Measurements from ENCODE around the gene ETV6. TPM values are rescaled to one million over a fixed set of nuclear protein-coding genes. Genes with fewer than 3 reads are reported as not detected.

Gene ETV6
- total RNA-seq, 2 experiments from 2014 or later, result 53.7 to 54.9 TPM

GRCh38 chr12:11767798-11768197 is 118.3 kb downstream of the ETV6 start:
- no peak overlapping the region for H3K4me3 Mint-ChIP-seq

GRCh38 chr12:11768233-11768965 is 118.9 kb downstream of the ETV6 start:
- ChIA-PET POLR2A (no interaction called here), CTCF (interaction anchor here (0.7 to 1.3 kb wide), 2 partner anchors 264 to 271 kb away, joined by 3 read pairs; no protein-coding TSS in a partner anchor)
- peaks cover 56% of the 10 kb centered on the region for H3K36me3 Mint-ChIP-seq (ENCODE audit: low read depth)
- H3K27ac Mint-ChIP-seq, result no peak overlapping the region
- DNase-seq, result no peak
- H3K4me1 Mint-ChIP-seq, result peaks cover 85% of the 10 kb centered on the region
- H3K4me3 Mint-ChIP-seq, result no peak overlapping the region
- H3K27me3 Mint-ChIP-seq, result no peaks in the 10 kb centered on the region
- H3K9me3 Mint-ChIP-seq, result no peaks in the 10 kb centered on the region

More at GRCh38 chr12:11767798-11768197, 118.3 kb downstream of the ETV6 start:
- H3K9me3 Mint-ChIP-seq, result no peaks in the 10 kb centered on the region
- no peak overlapping the region for H3K27ac Mint-ChIP-seq
- H3K27me3 Mint-ChIP-seq, result no peaks in the 10 kb centered on the region
- DNase-seq, result no peak
- H3K4me1 Mint-ChIP-seq, result peaks cover 90% of the 10 kb centered on the region
- peaks cover 60% of the 10 kb centered on the region for H3K36me3 Mint-ChIP-seq (ENCODE audit: low read depth)
- ChIA-PET CTCF (interaction anchor here (0.7 kb wide), 1 partner anchor 271 kb away, joined by 3 read pairs; no protein-coding TSS in a partner anchor), POLR2A (no interaction called here)

GRCh38 chr12:11769723-11770514 is 120.4 kb downstream of the ETV6 start:
- peaks cover 91% of the 10 kb centered on the region for H3K4me1 Mint-ChIP-seq
- POLR2A ChIA-PET, result no interaction called here

GRCh38 chr12:11771356-11771755 is 121.9 kb downstream of the ETV6 start:
- Mint-ChIP-seq H3K4me1 (peaks cover 83% of the 10 kb centered on the region), H3K36me3 (ENCODE audit: low read depth) (peaks cover 58% of the 10 kb centered on the region), H3K27me3 (no peaks in the 10 kb centered on the region), H3K27ac (peak overlapping the region; percentile 63), H3K9me3 (no peaks in the 10 kb centered on the region), H3K4me3 (no peak overlapping the region)
- CTCF ChIA-PET, result interaction anchor here (1.0 kb wide), 1 partner anchor 40 kb away, joined by 3 read pairs; no protein-coding TSS in a partner anchor
- POLR2A ChIA-PET, result interaction anchor here (1.0 kb wide), 1 partner anchor 9 kb away, joined by 3 read pairs; no protein-coding TSS in a partner anchor
- DNase-seq, result no peak

More at GRCh38 chr12:11769723-11770514, 120.4 kb downstream of the ETV6 start:
- H3K9me3 Mint-ChIP-seq, result no peaks in the 10 kb centered on the region
- DNase-seq, result no peak
- no peak overlapping the region for H3K4me3 Mint-ChIP-seq
- peak overlapping the region; percentile 36 for H3K27ac Mint-ChIP-seq
- peaks cover 60% of the 10 kb centered on the region for H3K36me3 Mint-ChIP-seq (ENCODE audit: low read depth)
- H3K27me3 Mint-ChIP-seq, result no peaks in the 10 kb centered on the region
- CTCF ChIA-PET, result interaction anchor here (1.2 to 1.3 kb wide), 2 partner anchors 122 to 263 kb away, joined by 3 to 4 read pairs; no protein-coding TSS in a partner anchor

- H3K4me1 Mint-ChIP-seq, result peaks cover 80% of the 10 kb centered on the region
- POLR2A ChIA-PET, result interaction anchor here (1.0 kb wide), 1 partner anchor 8 kb away, joined by 3 read pairs; no protein-coding TSS in a partner anchor
Measured at GRCh38 chr12:11771895-11772502, 122.5 kb downstream of the ETV6 start.

GRCh38 chr12:11773889-11774677 is 124.6 kb downstream of the ETV6 start:
- peaks cover 79% of the 10 kb centered on the region for H3K4me1 Mint-ChIP-seq
- no peaks in the 10 kb centered on the region for H3K9me3 Mint-ChIP-seq
- H3K27ac Mint-ChIP-seq, result no peak overlapping the region
- no peak for DNase-seq
- ChIA-PET POLR2A (interaction anchor here (0.6 to 1.2 kb wide), 2 partner anchors 8 to 51 kb away, joined by 3 to 5 read pairs; no protein-coding TSS in a partner anchor), CTCF (interaction anchor here (1.0 kb wide), 1 partner anchor 11 kb away, joined by 3 read pairs; no protein-coding TSS in a partner anchor)
- no peaks in the 10 kb centered on the region for H3K27me3 Mint-ChIP-seq
- peaks cover 53% of the 10 kb centered on the region for H3K36me3 Mint-ChIP-seq (ENCODE audit: low read depth)
- no peak overlapping the region for H3K4me3 Mint-ChIP-seq

More at GRCh38 chr12:11771895-11772502, 122.5 kb downstream of the ETV6 start:
- peak overlapping the region; percentile 14 for H3K27ac Mint-ChIP-seq
- no peaks in the 10 kb centered on the region for H3K27me3 Mint-ChIP-seq
- H3K9me3 Mint-ChIP-seq, result no peaks in the 10 kb centered on the region
- CTCF ChIA-PET, result interaction anchor here (1.0 kb wide), 1 partner anchor 41 kb away, joined by 3 read pairs; no protein-coding TSS in a partner anchor
- H3K4me3 Mint-ChIP-seq, result no peak overlapping the region
- no peak for DNase-seq
- peaks cover 56% of the 10 kb centered on the region for H3K36me3 Mint-ChIP-seq (ENCODE audit: low read depth)

- no peak overlapping the region for H3K4me3 Mint-ChIP-seq
- POLR2A ChIA-PET, result interaction anchor here (1.2 kb wide), 1 partner anchor 8 kb away, joined by 5 read pairs; no protein-coding TSS in a partner anchor
- no peaks in the 10 kb centered on the region for H3K9me3 Mint-ChIP-seq
- peaks cover 49% of the 10 kb centered on the region for H3K36me3 Mint-ChIP-seq (ENCODE audit: low read depth)
- no peak overlapping the region for H3K27ac Mint-ChIP-seq
- H3K27me3 Mint-ChIP-seq, result no peaks in the 10 kb centered on the region
- DNase-seq, result no peak
- H3K4me1 Mint-ChIP-seq, result peaks cover 79% of the 10 kb centered on the region
- CTCF ChIA-PET, result no interaction called here
Measured at GRCh38 chr12:11774821-11775220, 125.3 kb downstream of the ETV6 start.

GRCh38 chr12:11776316-11776715 is 126.8 kb downstream of the ETV6 start:
- no peaks in the 10 kb centered on the region for H3K9me3 Mint-ChIP-seq
- H3K36me3 Mint-ChIP-seq (ENCODE audit: low read depth), result peaks cover 42% of the 10 kb centered on the region
- no peak for DNase-seq
- no peak overlapping the region for H3K4me3 Mint-ChIP-seq
- CTCF ChIA-PET, result interaction anchor here (0.7 kb wide), 1 partner anchor 13 kb away, joined by 3 read pairs; no protein-coding TSS in a partner anchor
- no peak overlapping the region for H3K27ac Mint-ChIP-seq
- POLR2A ChIA-PET, result no interaction called here
- H3K27me3 Mint-ChIP-seq, result no peaks in the 10 kb centered on the region
- peaks cover 79% of the 10 kb centered on the region for H3K4me1 Mint-ChIP-seq

GRCh38 chr12:11777451-11777850 is 128.0 kb downstream of the ETV6 start:
- peaks cover 35% of the 10 kb centered on the region for H3K36me3 Mint-ChIP-seq (ENCODE audit: low read depth)

GRCh38 chr12:11777962-11778361 is 128.5 kb downstream of the ETV6 start:
- DNase-seq, result no peak
- H3K36me3 Mint-ChIP-seq (ENCODE audit: low read depth), result peaks cover 36% of the 10 kb centered on the region
- H3K4me1 Mint-ChIP-seq, result peaks cover 72% of the 10 kb centered on the region
- H3K27ac Mint-ChIP-seq, result peak overlapping the region; percentile 69
- H3K9me3 Mint-ChIP-seq, result no peaks in the 10 kb centered on the region
- POLR2A ChIA-PET, result no interaction called here
- H3K27me3 Mint-ChIP-seq, result no peaks in the 10 kb centered on the region
- H3K4me3 Mint-ChIP-seq, result peak overlapping the region; percentile 4
- CTCF ChIA-PET, result interaction anchor here (0.6 kb wide), 1 partner anchor 43 kb away, joined by 4 read pairs; no protein-coding TSS in a partner anchor

More at GRCh38 chr12:11777451-11777850, 128.0 kb downstream of the ETV6 start:
- peak overlapping the region; percentile 4 for H3K4me3 Mint-ChIP-seq
- no peaks in the 10 kb centered on the region for H3K27me3 Mint-ChIP-seq
- DNase-seq, result no peak
- POLR2A ChIA-PET, result no interaction called here
- H3K9me3 Mint-ChIP-seq, result no peaks in the 10 kb centered on the region
- peaks cover 71% of the 10 kb centered on the region for H3K4me1 Mint-ChIP-seq
- peak overlapping the region; percentile 69 for H3K27ac Mint-ChIP-seq
- CTCF ChIA-PET, result interaction anchor here (0.6 kb wide), 1 partner anchor 43 kb away, joined by 4 read pairs; no protein-coding TSS in a partner anchor

GRCh38 chr12:11778713-11779685 is 129.5 kb downstream of the ETV6 start:
- DNase-seq, result no peak
- POLR2A ChIA-PET, result interaction anchor here (1.3 to 1.7 kb wide), 3 partner anchors 13 to 253 kb away, joined by 3 to 9 read pairs (median 3); no protein-coding TSS in a partner anchor
- peaks cover 39% of the 10 kb centered on the region for H3K36me3 Mint-ChIP-seq (ENCODE audit: low read depth)
- no peaks in the 10 kb centered on the region for H3K9me3 Mint-ChIP-seq
- peak overlapping the region; percentile 2 for H3K4me3 Mint-ChIP-seq
- CTCF ChIA-PET, result interaction anchor here (1.2 to 1.4 kb wide), 2 partner anchors 34 to 254 kb away, joined by 3 read pairs; no protein-coding TSS in a partner anchor
- peak overlapping the region; percentile 69 for H3K27ac Mint-ChIP-seq
- peaks cover 72% of the 10 kb centered on the region for H3K4me1 Mint-ChIP-seq
- no peaks in the 10 kb centered on the region for H3K27me3 Mint-ChIP-seq
